GM18867 (cell line): ENCODE results near the gene EFHD1.
"Not testable (repeated sequence)": the region's sequence is repeated elsewhere in the genome, so short reads cannot be mapped to it uniquely, and the experiment has no call there.

ENCODE experiments used
- ATAC-seq: cut with Tn5 transposase; IDR thresholded peaks from one replicate; pipeline ENCODE4 v1.9.1; 2021; ENCODE audit warnings: mild to moderate bottlenecking, moderate library complexity; ENCODE audit not compliant: unreplicated experiment

Gene EFHD1

DNA sequence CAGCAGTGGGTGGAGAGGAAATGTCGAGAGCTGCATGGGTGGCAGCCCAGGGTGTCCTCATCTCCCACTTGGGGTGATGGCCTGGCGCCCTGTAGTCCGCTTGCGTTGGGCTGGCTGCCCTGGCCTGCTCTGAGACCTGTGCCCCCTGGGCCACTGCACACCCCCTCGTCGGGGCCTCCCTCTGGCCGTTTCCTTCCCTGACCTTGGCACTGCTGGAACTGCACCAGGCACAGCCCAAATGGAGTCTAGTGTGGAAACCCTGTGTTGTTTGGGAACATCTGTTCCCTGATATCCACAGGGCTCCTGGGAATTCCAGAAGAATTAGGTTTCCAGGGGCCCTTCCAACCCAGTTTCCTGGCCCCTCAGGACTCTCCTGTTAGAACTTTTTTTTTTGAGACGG, 13.9 kb downstream of the EFHD1 start:
- ATAC-seq: no peak

DNA sequence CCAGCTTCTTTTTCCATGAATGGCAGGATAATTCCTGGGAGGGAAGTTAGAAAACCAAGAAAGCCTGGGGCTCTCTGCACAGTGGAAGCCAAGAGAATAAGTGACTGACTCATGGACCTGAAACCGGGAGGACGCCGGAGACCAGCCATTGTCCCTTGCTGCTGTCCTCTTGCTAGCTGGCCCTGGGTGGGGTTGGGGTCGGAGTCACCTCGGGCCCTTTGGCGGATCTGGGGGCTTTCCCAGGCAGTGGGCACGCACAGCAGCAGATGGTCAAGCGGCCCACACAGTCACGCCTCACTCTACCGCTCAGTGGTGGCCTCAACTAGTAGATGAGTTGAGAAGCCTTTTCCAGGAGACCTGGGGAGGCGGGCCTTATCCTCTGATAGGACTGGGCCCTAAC, 15.6 kb downstream of the EFHD1 start:
- no peak for ATAC-seq

DNA sequence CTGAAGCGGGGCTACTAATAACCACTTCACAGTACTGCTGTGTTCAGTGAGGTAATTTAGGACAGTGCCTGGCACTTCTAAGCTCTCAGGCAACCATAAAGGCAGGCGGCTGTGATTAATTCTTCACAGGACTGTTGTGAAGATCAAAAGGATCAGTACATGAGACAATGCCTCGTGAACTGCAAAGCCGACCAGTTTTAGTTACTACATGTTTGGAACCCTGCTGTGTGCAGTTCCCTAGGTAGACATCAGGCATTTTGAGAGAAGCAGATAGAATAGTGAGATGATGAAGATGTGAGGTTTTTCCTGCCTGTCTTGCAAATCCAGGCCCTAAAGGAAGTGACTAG, 19.1 kb downstream of the EFHD1 start:
- ATAC-seq: no peak

DNA sequence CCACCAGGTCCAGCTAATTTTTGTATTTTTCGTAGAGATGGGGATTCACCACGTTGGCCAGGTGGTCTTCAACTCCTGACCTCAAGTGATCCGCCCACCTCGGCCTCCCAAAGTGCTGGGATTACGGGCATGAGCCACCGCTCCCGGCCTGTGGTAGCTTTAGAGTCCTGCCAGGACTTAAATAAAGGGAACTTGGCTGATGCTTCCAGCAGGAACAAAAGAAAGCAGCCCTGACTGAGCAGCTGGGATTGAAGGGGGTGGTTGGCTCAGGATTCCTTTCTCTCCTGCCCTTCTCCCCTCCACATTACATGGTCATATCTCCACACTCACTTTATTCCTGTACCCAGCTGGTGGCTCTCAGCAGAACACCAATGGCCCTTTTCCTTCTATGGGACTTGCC, 20.0 kb downstream of the EFHD1 start:
- no peak for ATAC-seq

DNA sequence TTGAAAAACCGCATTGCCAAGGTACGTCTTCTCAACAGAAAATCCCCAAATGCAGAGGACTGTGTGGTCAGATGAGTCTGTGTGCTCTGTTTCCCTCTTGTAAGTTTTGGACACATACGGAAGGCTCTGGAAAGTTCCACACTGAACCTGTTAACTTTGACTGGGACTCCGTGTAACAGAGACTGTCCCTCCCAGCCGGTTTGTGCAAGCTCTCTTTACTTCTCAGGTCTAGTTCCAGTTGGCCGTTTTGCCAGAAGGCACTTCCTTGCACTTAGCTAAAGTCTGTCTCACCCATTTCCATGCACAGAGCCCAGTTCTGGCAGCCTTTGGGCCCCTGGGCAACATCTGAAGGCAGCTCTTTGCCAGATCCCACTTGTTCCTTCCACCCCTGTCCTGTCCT, 22.0 kb downstream of the EFHD1 start:
- no peak for ATAC-seq

DNA sequence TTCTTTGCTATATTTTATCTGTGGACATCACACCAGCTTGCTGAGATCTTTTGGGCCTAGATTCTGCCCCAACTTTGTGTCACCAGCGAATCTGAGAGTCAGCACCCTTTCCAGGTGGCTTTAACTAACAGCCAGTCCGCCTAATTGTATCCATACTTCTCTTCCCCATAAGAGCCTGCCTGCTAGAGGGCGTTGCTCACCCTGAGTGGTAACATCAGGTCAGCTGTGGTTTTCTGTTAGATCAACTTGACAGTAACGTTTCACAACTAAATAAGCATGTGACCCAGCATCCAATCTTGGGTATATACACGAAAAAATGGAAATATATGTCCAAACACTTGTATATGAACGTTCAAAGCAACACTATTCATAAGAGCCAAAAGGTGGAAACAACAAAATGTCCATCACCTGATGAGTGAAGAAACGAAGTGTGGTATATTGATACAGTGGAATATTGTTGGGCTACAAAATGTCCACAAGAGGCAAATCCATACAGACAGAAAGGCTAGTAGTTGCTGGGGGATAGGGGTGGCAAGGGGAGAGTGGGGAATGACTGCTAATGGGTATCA, 24.9 kb downstream of the EFHD1 start:
- ATAC-seq: no peak

DNA sequence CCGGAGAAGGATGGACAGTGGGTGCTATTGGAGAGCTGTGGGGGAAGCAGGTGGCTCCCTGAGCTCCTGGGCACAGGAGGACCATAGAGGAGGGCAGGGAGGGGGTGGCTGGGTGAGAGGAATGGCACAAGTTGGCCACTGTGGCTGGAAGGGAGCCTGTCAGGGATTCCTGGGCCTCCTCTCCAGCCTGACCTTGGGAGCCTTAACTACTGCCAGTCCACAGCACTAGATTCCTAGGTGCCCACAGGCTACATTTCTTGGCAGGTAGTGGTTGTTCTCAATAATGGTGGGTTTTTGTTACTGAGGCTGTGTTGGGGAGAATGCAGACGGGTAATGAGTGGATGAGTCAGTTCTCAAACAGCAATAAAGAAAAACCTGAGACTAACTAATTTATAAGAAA, 26.0 kb downstream of the EFHD1 start:
- no peak for ATAC-seq

DNA sequence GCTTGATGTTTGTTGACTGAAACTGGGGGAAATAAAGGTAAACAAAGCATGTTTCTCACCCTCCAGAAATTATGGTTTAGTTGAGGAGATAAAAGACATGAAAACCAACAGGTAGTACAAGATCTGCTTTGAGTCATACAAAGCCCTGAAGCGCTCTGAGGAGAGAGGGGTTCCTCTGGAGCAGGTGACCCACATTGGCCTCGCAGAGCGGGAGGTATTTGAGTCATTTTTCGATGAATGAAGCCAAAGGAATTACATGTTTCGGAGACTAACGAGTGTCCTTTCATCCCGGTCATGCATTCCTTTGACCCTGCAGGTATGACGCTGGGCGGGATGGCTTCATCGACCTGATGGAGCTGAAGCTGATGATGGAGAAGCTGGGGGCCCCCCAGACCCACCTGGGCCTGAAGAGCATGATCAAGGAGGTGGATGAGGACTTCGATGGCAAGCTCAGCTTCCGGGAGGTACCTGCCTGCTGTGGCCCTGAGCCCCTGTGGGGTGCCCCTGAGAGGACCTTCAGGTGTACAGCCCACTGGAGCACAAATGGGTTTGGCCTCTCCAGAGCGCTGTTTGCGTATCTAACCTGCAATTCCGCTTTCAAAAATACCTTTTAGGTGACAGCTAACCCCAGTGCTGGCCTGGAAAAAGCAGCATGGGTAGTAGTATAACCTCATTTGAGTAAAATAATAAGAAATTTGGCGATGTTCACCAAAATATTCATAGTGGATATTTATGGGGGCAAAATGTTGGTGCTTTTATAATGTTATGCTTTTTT, 29.3 kb downstream of the EFHD1 start:
- ATAC-seq: no peak

DNA sequence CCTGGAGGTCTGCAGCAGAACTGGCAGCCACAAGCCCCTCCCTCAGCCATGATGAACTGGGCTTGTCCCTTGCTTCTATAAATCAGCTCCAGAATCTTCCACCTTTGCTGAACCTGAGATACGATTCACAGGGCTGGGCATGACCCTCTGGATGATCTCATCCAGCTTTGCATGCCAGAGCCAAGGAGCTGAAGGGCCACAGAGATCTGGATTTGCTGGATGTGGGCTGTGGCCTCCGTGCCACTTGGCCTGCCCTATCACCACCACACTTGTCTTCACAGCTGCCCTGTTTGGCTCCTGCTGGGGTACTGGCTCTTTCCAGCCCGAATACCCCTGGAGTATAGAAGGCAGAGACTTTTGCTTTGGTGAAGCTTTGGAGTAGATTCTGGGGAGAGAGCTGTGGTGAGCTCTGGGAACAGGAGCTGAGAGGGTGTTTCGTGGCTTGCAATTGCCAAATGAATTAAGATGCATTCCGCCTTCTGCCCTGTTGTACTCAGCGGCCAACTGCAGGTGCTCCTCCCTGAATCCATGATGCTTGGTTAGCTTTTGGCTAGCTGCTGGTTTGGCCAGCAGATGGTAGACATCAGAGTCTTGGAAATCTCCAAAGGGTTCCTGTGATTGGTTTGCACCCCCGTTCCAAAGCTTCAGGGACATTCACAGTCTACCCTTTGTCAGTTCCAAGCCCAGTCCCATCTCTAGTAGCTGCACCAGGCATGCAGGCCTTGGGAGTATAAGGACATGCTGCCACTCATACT, 32.8 kb downstream of the EFHD1 start:
- no peak for ATAC-seq

DNA sequence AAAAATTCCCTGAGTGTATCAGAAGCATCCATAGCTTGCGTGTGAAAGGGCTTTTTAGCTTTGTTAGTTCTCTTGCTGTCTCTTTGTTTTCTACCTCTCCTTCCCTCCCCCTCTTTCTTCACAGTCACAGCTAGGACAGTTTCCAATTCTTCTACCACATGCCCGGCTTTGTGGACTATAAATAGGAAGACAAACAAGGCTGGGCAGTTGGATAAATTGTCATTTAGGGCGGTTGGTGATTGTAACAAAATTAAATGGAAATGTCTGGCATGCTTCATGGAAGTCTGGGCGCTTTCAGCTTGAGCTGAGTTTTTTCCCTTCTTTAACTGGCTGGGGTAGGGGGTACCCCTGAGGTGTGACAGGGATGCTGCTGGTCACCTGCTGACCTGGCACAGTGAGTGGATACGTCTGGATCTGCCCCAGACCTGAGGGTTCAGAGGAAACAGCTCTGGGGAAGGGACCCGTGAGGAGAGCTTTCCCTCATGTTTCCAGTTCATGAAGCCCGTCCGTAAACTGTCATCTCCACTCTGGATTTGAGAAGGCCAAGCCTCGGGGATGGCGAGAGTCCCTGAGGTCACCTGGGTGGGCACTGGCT, 34.7 kb downstream of the EFHD1 start:
- no peak for ATAC-seq

DNA sequence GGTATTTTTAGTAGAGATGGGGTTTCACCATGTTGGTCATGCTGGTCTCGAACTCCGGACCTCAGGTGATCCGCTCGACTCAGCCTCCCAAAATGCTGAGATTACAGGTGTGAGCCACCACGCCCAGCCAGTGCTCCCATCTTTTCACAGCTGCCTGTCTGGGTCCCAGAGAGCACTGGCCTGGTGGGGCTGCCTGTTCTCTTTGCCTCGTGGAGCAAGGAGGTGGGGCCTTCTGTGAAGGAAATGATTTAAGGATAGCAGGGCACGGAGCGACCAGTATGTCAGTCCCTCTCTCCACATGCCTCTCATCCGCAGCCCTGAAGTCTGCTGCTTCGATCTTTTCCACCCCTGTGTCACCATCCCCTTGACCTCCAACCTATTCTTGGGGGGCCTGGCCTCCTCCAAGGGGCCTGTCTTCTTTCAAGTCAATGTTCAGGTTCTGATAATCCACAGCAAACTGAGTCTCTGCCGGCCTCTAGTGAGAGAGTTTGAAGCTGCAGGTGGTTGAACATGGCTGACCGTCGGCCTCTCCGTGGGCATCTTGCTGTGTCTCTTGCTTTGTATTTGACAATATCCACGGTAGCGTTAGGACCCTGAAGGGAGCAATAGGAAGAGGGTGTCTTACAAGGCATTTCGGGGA, 35.5 kb downstream of the EFHD1 start:
- no peak for ATAC-seq

DNA sequence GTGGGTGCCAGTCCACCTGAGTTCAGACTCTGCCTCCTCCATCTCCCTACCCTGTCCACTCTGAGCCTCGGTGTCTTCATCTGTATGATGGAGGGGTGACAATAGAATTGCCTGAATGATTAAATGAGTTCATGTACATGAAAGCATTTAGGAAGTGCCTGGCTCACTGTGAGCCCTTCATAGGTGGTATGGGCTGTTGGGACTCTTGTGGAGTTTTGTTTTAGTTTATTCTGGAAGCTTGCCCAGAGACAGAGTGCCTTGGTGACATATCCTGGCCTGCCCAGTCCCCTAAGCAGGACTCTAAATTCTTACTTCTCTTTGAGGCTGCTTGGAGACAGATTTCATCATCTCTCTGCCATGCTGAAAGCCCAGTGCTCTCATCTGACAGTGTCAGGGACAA, 39.2 kb downstream of the EFHD1 start:
- no peak for ATAC-seq

DNA sequence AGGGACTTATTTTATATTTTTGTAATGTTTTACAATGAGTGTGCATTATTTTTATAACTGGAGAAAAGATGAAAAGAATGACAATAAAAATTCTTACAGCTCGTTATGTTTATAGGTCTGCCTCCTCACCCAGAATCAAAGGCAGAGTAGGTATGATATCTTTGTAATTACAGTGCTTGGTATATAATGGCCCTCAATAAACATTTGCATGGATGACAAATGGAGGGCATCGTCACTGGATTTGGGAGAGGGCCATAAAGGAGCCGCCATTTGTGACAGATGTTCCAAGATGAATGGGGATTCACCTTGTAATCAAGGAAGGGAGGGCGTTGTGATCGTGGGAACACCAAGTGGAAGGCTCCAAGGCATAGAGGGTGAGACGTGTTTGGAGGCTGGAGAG, 41.1 kb downstream of the EFHD1 start:
- ATAC-seq: no peak

DNA sequence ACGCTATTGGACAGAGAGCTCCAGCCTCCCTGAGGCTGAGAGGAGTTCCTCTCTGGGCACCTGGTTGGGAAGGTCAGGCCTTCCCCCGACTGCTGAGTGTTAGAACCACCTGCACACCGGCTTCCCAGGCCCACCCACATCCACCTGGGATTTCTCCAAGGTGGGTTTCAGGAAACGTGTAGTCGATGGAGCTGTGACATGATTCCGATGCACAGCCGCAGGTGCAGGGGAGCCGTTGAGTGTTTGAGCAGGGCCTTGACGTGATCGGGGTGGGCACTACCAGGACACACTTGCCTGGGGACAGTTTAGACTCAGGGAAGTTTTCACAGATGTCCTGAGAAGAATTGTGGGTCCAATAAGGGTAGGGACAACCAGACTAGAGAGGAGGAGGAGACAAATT, 42.0 kb downstream of the EFHD1 start:
- no peak for ATAC-seq

DNA sequence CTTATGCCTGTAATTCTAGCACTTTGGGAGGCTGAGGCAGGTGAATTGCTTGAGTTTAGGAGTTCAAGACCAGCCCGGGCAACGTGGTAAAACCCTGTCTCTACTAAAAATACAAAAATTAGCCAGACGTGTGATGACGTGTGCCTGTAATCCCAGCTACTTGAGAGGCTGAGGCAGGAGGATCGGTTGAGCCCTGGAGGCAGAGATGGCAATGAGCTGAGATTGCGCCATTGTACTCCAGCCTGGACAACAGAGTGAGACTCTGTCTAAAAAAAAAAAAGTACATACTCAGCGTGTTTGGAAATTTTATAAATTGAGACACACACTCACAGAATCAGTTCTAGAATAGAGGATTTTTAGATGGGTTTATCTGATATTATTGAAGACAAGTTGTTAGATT, 46.6 kb downstream of the EFHD1 start:
- ATAC-seq: no peak

DNA sequence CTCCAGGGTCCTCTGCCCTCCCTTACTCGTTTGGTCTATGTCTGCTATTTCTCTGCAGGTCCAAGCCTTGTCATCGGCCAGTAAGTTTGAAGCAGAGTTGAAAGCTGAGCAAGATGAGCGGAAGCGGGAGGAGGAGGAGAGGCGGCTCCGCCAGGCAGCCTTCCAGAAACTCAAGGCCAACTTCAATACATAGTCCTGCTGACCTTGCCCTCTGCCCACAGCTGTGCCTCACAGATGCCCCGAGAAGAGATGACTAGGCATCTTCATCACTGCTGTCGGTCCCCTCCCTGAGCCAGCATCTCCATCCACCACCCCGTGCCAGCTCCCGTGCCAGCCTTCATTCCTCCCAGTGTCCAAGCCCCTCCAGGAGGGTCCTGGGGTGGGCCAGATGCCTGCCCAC, 48.1 kb downstream of the EFHD1 start:
- ATAC-seq: no peak

DNA sequence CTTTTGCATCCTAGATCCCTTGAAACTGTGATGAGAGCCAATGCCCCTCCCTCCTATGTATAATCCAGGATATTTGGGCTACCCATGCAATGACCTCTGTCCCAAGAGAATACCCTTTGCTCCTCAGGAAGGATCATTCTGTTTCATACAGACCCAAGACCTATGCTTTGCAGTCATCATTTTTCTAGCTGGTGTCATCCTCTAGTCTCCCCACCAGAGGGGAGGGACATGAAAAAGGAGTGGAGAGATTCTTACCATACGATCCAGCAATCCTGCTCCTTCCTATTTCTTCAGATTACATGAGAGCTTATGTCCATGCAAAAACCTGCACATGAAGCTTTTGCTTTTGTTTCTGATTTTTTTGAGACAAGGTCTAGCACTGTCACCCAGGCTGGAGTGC, 50.0 kb downstream of the EFHD1 start:
- no peak for ATAC-seq

DNA sequence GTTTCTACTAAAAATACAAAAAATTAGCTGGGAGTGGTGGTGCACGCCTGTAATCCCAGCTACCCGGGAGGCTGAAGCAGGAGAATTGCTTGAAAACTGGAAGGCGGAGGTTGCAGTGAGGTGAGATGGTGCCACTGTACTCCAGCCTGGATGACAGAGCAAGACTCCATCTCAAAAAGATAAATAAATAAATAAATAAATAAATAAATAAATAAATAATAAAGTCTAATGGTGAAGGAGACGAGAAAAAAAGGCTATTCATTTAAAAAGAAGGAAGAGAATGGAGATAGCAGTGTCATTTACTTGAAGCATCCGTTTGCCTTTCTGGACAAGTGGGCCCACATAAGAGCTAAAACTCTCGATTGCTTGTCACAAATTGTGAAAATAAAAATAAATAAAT, 52.0 kb downstream of the EFHD1 start:
- ATAC-seq: not testable (repeated sequence)

DNA sequence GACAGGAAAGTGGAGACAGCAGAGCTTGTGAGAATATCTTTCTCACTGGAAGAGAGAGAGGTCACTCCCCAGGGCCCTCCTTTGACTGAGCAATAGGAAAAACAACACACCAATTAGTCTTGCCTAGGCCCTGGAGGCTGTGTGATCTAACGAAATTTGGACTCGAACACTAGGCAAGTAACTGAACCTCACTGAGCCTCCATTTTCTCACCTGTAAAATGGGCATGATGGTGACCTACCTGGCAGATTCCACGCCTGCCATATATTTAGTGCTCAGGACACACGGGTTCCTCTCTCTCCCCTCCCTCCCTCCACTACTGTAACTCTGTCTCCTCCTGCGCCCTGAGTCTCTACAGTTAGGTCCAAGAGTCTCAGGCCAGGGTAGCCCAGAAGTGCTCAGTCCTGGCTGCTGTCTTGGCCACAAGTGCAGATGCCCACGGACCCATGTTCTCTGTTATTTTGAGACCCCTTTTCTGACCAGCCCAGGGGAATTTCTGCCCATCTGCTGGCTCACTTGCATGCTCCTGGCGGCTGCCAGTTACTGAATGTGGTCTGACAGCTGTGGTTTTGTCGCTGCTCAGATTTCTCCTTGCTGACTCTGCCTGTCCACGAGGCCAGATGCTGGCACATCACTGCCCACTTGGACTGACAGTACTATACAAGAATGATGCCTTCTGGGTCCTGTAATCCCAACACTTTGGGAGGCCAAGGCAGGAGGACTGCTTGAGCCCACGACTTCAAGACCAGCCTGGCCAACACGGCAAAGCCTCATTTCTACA, 54.2 kb downstream of the EFHD1 start:
- ATAC-seq: no peak

DNA sequence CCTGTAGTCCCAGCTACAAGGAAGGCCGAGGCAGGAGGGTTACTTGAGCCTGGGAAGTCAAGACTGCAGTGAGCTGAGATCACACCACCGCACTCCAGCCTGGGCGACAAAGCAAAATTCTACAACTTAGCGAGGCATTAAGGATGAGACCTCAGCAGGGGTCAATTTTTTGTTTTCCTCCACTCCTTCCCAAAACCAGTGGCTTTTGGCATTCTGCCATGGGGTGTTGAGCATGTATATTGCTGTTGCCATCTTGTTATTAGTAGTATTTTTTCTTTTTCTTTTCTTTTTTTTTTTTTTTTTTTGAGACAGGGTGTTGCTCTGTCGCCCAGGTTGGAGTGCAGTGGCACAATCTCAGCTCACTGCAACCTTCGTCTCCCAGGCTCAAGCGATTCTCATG, 54.8 kb downstream of the EFHD1 start:
- no peak for ATAC-seq
